HG02588 (cell line): Measurements from ENCODE around the gene TUBE1.
"Not testable (repeated sequence)": the region's sequence is repeated elsewhere in the genome, so short reads cannot be mapped to it uniquely, and the experiment has no call there.

Experiments used
- ATAC-seq: cut with Tn5 transposase; IDR thresholded peaks from one replicate; pipeline ENCODE4 v1.9.1; 2021; ENCODE audit warnings: mild to moderate bottlenecking, moderate library complexity; ENCODE audit not compliant: unreplicated experiment

TUBE1 gene

DNA sequence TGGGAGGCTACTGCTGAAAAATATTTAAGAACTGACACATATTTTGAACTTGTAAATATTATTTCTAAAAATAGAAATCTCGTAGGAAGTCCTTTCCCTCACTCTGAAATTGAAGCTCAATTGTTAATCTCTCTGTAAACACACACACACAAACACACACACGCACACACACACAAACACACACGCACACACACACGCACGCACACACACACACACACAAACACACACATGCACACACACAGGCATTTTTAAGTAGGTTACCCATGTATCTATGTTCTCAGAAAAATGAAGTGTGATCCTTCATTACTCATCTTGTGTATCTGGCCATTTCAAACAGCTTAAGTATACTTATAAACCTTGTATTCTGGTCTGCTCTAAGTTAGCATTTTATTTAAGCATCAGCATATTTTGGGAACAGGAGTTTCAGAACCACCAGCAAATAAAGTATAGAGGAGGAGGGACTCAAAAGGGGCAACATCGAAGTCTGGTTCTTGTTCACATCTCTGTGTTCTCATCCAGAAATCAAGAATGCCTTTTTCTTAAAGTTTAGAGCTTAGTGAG lies 21.8 kb downstream of the TUBE1 start:
- ATAC-seq, result no peak

DNA sequence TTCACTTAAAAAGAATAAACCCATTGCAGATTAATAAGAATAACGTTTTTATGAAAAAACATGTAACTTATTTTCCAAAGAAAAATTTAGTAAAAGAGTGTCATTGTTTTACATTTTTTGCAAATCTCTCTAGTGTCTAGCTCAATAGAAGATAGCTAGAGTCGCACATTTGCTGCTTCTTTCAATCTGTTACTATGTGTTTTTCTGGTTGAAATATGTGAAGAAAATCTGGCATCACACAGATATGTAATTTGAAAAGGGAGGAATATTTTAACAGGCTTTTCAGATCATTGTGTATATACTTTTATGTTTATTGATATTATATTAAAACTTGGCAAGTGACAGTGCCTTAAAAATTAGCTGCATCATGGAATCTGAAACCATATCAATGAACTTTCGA lies 24.3 kb downstream of the TUBE1 start:
- ATAC-seq, result no peak

DNA sequence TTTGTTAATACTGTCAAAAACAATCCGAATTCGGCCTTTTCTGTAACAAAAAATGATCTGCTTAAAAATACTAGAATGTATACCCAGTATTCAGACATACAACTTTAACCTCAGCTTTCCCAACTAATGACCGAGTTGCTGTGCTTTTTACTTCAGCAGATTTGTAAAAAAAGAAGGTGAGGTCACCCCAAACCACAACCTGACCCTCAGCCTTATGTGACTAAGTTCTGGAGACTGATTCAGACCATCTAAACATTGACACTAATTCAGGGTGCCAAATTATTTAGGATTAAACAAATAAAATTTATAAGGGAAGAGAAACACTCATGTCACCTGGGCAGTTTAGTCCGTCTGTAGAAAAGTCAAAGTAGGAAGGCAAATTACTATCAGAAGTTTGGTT lies 25.7 kb downstream of the TUBE1 start:
- ATAC-seq, result no peak

DNA sequence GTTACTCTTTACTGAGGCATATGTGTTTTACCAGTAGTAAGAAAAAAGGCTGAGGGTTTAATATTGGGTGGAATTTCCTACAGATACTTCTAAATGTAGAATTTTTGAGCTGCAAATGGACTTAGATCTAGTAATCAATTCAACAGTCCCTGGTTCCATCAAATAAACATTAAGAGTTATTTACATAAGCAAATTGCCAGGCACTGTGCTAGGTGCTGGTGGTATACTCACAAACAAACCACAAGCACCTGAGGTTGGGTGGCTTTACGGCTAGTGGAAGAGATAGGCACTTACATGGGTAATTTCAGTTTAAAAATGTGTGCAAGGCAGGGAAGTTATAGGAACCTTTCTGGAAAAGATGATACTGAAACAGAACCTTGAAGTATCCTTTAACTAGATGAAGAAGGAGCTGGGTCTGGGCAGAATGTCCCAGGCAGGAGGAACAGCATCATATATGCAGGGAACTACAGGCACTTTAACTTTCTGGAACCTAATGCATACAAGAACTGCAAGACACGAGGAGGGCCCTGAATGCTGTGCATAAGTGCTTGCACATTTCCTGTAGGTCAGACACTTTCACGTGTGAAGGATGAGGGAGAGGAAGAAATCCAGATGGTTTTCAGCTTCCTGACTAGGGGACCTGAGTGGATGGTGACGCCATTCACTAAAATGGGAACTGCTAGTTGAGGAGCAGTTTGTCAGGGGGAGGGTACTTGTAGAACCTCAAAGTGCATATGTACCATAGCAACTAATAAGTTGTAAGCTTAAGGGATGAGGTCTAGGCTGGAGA lies 28.8 kb downstream of the TUBE1 start:
- no peak for ATAC-seq

DNA sequence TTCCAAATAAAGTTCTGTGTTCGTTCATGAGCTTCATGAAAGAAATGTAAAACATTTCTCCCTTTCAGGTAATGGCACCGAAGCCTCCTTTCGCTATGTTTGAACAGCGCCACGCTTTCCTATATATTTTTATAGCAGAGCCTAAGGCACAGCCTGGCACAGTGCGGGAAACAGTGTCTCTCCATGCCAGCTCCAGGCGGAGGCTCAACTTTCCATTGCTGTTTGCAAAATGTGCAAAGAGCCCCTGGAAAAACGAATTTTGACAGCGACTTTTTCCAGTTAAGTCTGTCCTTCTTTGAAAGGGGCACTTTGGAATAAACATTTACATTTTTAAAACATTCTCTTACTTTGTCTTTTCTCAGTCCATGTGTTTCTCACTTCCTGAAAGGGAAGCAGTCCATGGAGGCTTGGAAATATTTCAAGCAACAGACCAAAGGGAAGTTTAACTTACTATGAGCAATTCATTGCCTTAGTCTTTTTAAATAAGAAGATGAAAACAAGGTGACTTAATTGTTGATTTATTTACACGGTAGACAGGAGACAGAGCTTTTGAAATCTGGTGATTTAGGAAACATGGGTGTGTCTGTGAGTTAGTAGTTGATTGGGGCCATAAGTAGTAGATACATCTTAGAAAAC lies 32.6 kb downstream of the TUBE1 start:
- ATAC-seq, result no peak

DNA sequence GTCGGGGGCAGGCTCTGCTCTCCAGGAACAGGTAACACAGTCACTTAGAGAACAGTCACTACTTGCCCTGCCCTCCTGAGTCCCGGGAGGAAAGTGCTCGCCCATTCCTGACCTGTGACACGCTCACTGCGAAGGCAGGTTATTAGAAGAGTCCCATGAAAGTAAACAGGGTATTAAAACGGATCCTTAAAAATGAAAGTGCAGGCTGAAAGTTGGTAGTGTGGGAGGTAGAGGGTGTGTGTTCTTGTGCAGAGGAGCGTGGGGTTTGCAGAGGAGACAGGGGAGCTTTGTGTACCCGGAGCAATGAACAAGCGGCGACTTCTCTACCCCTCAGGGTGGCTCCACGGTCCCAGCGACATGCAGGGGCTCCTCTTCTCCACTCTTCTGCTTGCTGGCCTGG lies 33.3 kb downstream of the TUBE1 start, which contains the start of gene CCN6:
TSS of gene CCN6 (plus strand) at position 104 of the 400 bp plus-strand sequence. CDS start at position 358, 254 bp downstream.
- no peak for ATAC-seq

DNA sequence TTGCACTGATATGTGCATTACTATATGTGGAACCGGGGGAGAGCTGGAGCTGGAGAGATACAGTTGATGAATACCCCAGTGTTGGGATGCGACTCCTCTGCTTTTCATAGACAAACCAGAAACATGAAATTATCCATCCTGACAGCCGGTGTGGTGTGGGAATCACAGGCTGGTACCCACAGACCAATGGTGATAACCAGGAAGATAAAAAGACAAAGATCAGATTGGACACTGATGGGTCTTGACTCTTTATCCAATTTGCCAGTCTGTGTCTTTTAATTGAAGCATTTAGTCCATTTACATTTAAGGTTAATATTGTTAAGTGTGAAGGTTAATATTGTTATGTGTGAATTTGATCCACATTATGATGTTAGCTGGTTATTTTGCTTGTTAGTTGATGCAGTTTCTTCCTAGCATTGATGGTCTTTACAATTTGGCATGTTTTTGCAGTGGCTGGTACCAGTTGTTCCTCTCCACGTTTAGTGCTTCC lies 36.0 kb downstream of the TUBE1 start:
- ATAC-seq, result not testable (repeated sequence)

DNA sequence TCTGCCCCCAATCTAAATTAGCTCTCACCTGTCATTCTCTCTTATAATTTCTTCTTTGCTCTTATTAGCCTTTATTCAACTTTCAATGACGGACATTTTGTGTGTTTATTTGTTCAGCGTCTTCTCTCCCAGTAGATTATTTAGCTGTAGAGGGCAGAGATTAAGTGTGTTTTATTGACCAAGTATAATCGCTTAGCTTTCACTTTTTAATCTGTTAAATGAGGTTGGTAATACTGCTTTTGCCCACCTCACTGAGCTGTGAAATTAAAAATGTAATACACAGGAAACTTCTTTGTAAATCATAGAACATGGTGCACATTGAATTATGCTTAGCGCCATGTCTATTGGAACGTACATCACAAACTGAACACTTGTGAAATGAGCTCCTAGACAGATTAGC lies 36.9 kb downstream of the TUBE1 start:
- no peak for ATAC-seq

DNA sequence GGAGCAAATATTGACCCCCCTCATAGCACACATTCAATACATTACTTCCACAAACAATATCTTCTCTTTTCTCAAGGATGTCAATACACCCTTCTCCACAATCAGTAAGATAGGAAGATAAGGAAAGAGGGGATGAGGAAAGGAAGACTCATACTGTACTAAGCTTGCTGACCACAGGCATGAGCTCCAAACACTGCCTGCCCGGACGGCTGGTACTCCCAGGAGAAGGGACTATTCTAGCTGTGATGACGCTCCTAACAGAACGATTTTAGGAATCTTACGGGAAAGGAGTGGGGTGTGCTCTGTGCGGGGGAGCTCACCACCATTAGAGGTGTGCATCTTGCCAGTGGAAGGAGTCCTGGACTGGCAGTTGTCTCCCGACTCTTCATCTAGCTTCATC lies 37.3 kb downstream of the TUBE1 start:
- ATAC-seq, result no peak

DNA sequence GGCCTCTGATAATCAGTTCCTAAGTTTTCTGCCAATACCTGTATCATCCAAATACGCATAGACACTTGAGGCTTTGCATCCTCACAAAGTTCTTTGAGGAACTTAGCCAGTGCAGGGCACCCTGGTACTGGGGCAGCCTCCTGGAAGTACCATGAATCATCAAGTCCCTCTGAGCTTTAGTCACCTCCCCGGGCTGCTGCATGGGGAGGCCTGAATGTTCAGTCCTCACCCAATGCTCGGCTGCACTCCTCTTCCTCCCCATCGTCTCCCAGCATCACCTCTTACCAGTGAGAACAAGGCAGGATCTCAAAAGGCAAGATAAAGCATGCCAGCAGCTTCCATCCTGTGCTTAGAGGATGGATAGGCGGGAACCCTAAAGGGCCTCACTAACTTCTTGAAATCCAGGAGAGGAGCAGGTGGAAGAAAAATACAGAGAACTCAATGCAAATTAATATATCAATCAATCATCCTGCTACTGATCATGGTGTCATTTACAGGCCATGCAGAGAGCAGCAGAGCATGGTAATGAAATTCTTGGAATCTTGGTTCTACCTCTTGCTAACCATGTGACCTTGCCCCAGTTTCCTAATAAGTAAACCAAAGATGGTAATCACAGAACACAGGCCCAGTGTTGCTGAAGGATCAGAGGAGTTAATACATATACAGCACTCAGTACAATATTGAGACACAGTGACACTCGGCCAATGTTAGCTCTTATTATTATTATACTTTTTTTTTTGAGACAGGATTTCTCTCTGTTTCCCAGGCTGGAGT lies 38.1 kb downstream of the TUBE1 start:
- ATAC-seq, result no peak

DNA sequence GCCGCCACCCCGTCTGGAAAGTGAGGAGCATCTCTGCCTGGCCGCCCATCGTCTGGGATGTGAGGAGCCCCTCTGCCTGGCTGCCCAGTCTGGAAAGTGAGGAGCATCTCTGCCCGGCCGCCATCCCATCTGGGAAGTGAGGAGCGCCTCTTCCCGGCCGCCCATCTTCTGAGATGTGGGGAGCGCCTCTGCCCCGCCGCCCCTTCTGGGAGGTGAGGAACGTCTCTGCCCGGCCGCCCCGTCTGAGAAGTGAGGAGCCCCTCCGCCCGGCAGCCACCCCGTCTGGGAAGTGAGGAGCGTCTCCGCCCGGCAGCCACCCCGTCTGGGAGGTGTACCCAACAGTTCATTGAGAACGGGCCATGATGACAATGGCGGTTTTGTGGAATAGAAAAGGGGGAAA lies 39.8 kb downstream of the TUBE1 start:
- not testable (repeated sequence) for ATAC-seq

DNA sequence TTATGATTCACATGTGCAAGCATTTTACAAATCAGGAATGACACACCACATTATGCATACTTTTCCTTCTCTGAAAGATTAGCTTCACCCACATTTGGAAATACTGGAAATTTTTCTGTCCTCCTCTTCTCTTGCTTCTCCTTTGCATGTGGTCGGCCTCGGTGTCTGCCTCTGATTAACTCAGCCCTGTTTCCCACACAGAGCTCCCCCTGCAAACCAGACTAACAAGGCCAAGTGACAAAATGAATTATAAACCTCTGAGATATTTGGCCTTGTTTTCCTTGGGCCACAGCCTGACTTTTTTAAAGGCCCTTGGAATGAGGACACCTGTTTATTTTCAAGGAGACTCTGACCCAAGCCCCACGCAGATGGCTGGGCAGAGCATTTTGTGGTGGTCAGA lies 42.4 kb downstream of the TUBE1 start:
- no peak for ATAC-seq

DNA sequence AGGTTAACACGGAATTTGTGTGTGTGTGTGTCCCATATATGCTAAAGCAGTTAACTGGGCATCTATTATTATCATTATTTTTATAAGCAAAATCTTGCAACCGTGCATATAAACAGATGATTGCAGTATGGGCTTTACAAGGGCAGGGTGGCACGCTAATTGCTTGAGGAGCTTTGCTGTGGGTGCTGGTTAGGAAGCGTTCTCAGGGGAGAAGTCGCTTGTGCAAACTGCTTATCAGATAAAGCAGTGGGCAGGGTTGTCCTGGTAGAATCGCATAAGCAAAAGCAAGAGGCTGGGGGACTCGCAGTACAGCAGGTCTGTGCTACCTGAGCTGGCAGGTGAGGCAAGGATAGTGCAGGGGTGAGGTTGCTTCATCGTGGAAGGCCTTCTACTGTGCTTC lies 43.1 kb downstream of the TUBE1 start:
- no peak for ATAC-seq

DNA sequence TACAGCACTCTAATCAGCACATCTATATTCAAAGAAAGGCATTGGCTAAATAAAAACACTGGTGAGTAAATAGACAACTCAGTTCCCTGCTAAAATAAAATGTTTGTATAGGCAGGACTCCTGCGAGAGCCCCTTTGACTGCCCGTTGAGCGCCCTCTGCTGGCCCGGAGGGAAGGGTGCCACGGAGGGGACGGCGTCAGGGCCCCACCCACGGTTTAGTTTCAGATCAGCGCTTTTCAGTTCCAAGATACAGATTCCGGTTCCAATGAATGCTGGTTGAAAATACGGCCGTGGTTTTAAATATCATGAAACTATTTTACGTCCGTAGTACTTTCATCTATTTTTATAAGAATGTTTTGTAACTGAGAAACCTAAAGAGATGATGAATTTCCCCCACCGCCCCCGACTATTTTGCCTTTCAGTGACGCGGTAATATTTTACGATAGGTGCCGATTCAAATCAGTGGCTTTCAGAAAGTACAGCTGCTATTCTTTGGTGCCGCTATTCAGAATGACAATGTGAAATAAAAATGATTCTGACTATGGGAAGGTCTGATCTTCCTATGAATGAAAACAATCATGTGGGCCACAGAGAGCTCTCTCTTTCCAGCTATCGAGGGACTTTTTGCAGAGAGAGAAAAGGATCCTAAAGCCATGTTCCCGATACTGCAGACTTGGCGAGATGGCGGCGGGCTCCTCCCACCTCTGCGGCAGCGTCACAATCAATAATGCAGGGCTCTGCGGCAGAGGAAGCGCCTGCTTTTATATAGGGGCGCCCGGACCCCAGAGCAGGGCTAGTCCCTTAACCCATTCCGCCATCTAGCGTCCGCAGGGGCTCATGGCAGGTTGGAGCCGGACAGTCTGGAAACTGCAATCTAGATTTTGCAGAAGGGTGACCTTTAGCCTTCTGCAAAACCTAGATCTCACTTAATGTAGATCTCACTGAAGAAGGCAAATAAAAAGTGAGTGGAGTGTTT lies 44.0 kb downstream of the TUBE1 start:
- ATAC-seq, result peak; percentile 89

DNA sequence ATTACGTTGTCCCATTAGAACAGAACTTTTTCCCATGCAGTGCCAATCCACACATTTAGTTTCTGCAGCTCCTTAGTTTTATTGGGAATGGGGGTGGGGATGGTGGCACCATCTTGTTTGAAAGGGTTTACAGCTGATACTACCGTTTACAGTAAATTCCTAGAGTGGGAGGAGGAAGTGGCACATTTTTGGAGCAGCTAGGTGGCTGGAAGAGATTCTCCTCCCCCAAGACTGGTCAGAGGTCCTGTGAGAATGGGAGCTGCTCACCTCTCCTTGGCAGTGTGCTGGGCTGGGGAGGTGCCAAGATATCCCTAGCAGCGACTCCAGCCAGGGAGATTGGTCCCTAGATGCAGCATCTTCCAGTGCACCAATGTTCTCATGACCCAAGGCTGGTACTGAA lies 45.7 kb downstream of the TUBE1 start:
- no peak for ATAC-seq

DNA sequence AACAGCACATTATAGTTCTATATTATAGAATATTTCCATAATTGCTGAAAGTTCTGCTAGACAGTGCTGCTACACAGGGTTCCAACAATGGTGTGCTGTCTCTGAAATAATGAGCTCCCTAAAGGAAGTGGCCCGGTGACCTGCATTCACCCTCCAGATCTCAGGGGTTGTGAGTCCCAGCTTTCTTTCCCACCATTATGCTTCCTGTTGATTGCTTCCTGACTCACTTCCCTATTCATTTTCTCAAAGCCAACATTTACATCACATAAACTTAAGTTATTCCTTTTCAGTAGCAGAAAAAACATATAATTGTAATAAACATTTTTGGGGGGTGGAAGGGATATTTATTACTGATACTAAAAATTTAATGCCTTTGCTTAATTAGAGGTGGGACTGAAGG lies 46.3 kb downstream of the TUBE1 start:
- ATAC-seq, result no peak

DNA sequence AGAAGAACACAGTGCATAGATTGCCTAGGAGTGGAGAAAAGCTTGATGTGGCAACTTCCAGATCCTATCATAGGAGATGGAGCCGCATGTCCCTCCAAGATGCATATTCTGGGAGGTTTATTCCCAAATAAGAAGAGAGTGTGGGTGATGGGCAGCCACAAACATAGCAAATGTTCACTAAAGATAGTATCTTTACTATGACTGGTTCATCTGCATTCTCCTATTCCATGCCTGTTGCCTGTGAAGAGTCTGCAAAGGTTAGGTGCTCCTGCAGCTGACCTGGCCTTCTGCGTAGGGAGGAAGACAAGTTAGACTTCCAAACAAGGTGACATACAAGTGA lies 47.9 kb downstream of the TUBE1 start:
- ATAC-seq, result no peak

DNA sequence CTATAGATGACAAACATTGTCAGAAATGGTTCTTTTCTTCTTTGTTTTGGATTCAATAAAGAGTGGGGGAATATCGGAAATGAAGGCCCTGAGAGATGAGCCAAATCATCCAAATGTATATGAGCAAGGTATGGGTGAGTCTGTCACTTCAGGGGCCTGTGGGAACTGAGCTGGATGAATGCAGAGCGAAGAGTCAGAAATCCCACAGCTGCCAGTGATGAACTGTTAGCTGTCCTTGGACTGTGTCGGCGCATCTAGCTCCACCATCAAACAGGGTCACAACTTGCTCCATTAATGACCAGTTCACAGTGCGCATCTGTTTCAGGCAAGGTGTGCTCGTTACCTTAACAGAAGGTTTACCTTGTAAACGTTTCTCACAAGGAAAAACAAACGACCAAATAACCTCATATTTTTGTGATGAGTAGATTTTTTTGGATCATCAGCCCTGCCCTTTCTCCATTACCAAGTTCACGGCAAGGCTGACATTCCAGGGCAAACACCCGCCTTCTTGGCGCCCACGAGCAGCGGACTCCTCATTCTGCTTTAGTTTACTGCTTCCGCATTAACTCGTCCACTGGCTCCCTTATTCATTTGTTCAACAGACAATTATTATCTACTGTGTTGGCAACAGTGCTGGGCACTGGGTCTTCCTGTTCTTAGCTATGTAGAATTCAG lies 48.4 kb downstream of the TUBE1 start:
- ATAC-seq, result no peak

DNA sequence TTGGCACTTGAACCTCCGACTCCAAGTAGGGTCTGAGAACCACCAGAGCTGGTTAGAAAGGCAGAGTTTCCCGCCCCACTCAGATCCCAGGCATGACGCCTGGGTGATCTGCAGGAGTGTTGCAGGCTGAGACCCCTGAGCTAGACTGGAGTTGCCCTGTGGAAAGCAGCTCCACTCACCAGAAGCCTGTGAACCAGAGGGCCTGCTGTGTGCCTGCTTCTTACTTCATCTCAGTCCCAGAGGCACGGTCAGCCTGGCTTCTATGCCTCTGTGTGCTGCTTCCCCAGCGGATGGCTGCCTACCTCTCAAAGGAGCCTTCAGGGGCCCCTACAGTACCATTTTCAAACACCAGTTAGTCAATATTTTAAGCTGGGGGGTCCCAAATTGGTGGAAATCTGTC lies 49.0 kb downstream of the TUBE1 start:
- ATAC-seq, result no peak

DNA sequence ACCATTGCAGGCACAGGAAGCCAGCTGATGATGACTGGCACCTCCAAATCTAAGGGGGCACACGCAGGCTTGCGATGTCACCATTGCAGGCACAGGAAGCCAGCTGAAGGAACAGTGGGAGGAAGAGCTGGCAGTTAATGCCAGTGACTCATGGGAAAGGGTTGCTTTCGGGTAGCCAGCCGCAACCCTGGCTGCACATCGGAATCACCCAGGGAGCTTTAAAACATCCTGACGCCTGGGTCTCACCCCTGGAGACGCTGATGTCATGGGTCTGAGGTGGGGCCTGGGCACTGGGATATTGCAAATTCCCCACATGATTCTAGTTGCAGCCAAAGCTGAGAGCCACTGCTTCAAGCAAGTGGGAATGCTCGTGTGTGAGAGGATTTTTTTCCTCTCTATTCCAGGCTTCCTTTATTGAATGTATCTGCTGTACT lies 49.5 kb downstream of the TUBE1 start:
- ATAC-seq, result no peak
